ENCODE data around the gene NUMB. TPM values are rescaled to one million over a fixed set of nuclear protein-coding genes. Genes with fewer than 3 reads are reported as not detected.

Gene NUMB
- polyA plus RNA-seq, 1 donor from 2014 or later = 11.5 TPM

- Histone ChIP-seq H2AFZ (ENCODE audit: low read depth, low read length) (no peak overlapping the region), H3K4me2 (ENCODE audit: low read length) (no peak overlapping the region), H3K27me3 (ENCODE audit: insufficient read depth, low read depth, low read length) (no peaks in the 10 kb centered on the region), H3K27ac (ENCODE audit: low read length) (no peak overlapping the region), H3K79me2 (replicated peaks; ENCODE audit: insufficient read depth, low read length) (no peaks in the 10 kb centered on the region), H3K9me3 (ENCODE audit: low read length) (no peaks in the 10 kb centered on the region), H3F3A (ENCODE audit: insufficient read depth, low read length, poor library complexity, severe bottlenecking) (no peaks in the 10 kb centered on the region), H3K4me3 (ENCODE audit: low read length) (no peak overlapping the region), H4K20me1 (ENCODE audit: insufficient read depth) (no peaks in the 10 kb centered on the region), H3K9ac (ENCODE audit: low read length) (no peak overlapping the region), H3K9me2 (ENCODE audit: insufficient read depth, low read length) (no peaks in the 10 kb centered on the region), H3K36me3 (ENCODE audit: insufficient read depth, low read length) (no peaks in the 10 kb centered on the region)
- TF ChIP-seq TAF1 (IDR thresholded peaks at IDR 0.05; ENCODE audit: low read depth) (no peak), MXI1 (conservative IDR thresholded peaks at IDR 0.05; ENCODE audit: poor library complexity, severe bottlenecking) (no peak), RAD21 (conservative IDR thresholded peaks at IDR 0.05) (no peak), EZH2 (IDR thresholded peaks at IDR 0.05; ENCODE audit: borderline replicate concordance, insufficient read depth, low read length, poor library complexity, severe bottlenecking) (no peak), POLR2AphosphoS5 (IDR thresholded peaks at IDR 0.05) (no peak), EP300 (conservative IDR thresholded peaks at IDR 0.05; ENCODE audit: poor library complexity, severe bottlenecking) (no peak), SMC3 (conservative IDR thresholded peaks at IDR 0.05; ENCODE audit: poor library complexity) (no peak)
- TF ChIP-seq, protein P1, sequence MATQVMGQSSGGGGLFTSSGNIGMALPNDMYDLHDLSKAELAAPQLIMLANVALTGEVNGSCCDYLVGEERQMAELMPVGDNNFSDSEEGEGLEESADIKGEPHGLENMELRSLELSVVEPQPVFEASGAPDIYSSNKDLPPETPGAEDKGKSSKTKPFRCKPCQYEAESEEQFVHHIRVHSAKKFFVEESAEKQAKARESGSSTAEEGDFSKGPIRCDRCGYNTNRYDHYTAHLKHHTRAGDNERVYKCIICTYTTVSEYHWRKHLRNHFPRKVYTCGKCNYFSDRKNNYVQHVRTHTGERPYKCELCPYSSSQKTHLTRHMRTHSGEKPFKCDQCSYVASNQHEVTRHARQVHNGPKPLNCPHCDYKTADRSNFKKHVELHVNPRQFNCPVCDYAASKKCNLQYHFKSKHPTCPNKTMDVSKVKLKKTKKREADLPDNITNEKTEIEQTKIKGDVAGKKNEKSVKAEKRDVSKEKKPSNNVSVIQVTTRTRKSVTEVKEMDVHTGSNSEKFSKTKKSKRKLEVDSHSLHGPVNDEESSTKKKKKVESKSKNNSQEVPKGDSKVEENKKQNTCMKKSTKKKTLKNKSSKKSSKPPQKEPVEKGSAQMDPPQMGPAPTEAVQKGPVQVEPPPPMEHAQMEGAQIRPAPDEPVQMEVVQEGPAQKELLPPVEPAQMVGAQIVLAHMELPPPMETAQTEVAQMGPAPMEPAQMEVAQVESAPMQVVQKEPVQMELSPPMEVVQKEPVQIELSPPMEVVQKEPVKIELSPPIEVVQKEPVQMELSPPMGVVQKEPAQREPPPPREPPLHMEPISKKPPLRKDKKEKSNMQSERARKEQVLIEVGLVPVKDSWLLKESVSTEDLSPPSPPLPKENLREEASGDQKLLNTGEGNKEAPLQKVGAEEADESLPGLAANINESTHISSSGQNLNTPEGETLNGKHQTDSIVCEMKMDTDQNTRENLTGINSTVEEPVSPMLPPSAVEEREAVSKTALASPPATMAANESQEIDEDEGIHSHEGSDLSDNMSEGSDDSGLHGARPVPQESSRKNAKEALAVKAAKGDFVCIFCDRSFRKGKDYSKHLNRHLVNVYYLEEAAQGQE (IDR thresholded peaks at IDR 0.05; ENCODE audit: borderline replicate concordance) = no peak
- TF ChIP-seq, protein P2, sequence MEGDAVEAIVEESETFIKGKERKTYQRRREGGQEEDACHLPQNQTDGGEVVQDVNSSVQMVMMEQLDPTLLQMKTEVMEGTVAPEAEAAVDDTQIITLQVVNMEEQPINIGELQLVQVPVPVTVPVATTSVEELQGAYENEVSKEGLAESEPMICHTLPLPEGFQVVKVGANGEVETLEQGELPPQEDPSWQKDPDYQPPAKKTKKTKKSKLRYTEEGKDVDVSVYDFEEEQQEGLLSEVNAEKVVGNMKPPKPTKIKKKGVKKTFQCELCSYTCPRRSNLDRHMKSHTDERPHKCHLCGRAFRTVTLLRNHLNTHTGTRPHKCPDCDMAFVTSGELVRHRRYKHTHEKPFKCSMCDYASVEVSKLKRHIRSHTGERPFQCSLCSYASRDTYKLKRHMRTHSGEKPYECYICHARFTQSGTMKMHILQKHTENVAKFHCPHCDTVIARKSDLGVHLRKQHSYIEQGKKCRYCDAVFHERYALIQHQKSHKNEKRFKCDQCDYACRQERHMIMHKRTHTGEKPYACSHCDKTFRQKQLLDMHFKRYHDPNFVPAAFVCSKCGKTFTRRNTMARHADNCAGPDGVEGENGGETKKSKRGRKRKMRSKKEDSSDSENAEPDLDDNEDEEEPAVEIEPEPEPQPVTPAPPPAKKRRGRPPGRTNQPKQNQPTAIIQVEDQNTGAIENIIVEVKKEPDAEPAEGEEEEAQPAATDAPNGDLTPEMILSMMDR (IDR thresholded peaks at IDR 0.05; ENCODE audit: poor library complexity, severe bottlenecking) = no peak
Observed at GRCh38 chr14:73264885-73265720, 193.2 kb downstream of the NUMB start.

- no peaks in the 10 kb centered on the region for H3K9me3 ChIP-seq (ENCODE audit: low read length)
- no peak overlapping the region for H3K9ac ChIP-seq (ENCODE audit: low read length)
- no peak overlapping the region for H3K4me3 ChIP-seq (ENCODE audit: low read length)
- no peaks in the 10 kb centered on the region for H4K20me1 ChIP-seq (ENCODE audit: insufficient read depth)
- no peaks in the 10 kb centered on the region for H3F3A ChIP-seq (ENCODE audit: insufficient read depth, low read length, poor library complexity, severe bottlenecking)
- H3K9me2 ChIP-seq (ENCODE audit: insufficient read depth, low read length) = no peaks in the 10 kb centered on the region
- H3K4me2 ChIP-seq (ENCODE audit: low read length) = no peak overlapping the region
- H3K79me2 ChIP-seq (replicated peaks; ENCODE audit: insufficient read depth, low read length) = no peaks in the 10 kb centered on the region
- TF ChIP-seq POLR2AphosphoS5 (IDR thresholded peaks at IDR 0.05) = no peak
- TF ChIP-seq RAD21 (conservative IDR thresholded peaks at IDR 0.05) = no peak
- TF ChIP-seq TAF1 (IDR thresholded peaks at IDR 0.05; ENCODE audit: low read depth) = no peak
- no peak for TF ChIP-seq SMC3 (conservative IDR thresholded peaks at IDR 0.05; ENCODE audit: poor library complexity)
- TF ChIP-seq, protein P1 (IDR thresholded peaks at IDR 0.05; ENCODE audit: borderline replicate concordance) = no peak
- no peak for TF ChIP-seq EP300 (conservative IDR thresholded peaks at IDR 0.05; ENCODE audit: poor library complexity, severe bottlenecking)
- no peak for TF ChIP-seq MXI1 (conservative IDR thresholded peaks at IDR 0.05; ENCODE audit: poor library complexity, severe bottlenecking)
- TF ChIP-seq, protein P2 (IDR thresholded peaks at IDR 0.05; ENCODE audit: poor library complexity, severe bottlenecking) = no peak
- no peak for TF ChIP-seq EZH2 (IDR thresholded peaks at IDR 0.05; ENCODE audit: borderline replicate concordance, insufficient read depth, low read length, poor library complexity, severe bottlenecking)
- no peaks in the 10 kb centered on the region for H3K36me3 ChIP-seq (ENCODE audit: insufficient read depth, low read length)
- no peaks in the 10 kb centered on the region for H3K27me3 ChIP-seq (ENCODE audit: insufficient read depth, low read depth, low read length)
- H2AFZ ChIP-seq (ENCODE audit: low read depth, low read length) = no peak overlapping the region
- no peak overlapping the region for H3K27ac ChIP-seq (ENCODE audit: low read length)
Observed at GRCh38 chr14:73264080-73264884, 194.1 kb downstream of the NUMB start.
